SH-SY5Y (cell line): ENCODE measurements around the gene RASL10A.

Experiments
- GATA2 ChIP-seq: IDR thresholded peaks from 2 replicates; pipeline ENCODE4 v1.6.1; 2011; ENCODE audit warnings: mild to moderate bottlenecking, low read depth, low read length
- GATA3 ChIP-seq: IDR thresholded peaks from 2 replicates; pipeline ENCODE4 v1.6.1; 2011; ENCODE audit warnings: low read depth, mild to moderate bottlenecking, low read length, moderate library complexity

GRCh38 chr22:29312218-29313125 is 3.0 kb downstream of the RASL10A start:
- no peak for TF ChIP-seq GATA2
- no peak for TF ChIP-seq GATA3
